Vagina (tissue), 2 donors: ENCODE measurements around the gene ANKRD63. TPM values are rescaled to one million over a fixed set of nuclear protein-coding genes. Genes with fewer than 3 reads are reported as not detected.

Experiments
- DNase-seq, 2 donors: peaks; one replicate each; pipeline ENCODE4 v3.0.0-alpha.2; 2017; ENCODE audit errors: extremely low spot score in 2 of 2
- H3K27ac ChIP-seq: fragments of 200-600 bp; sonication (generic); one replicate; pipeline ENCODE4 v1.5.1; 2019
- H3K27me3 ChIP-seq: fragments of 200-600 bp; sonication (generic); one replicate; pipeline ENCODE4 v1.5.1; 2019
- H3K36me3 ChIP-seq, 2 donors: fragments of 200-600 bp; sonication (generic); one replicate each; pipeline ENCODE4 v1.5.1; 2017 to 2019
- H3K4me1 ChIP-seq: fragments of 200-600 bp; sonication (generic); one replicate; pipeline ENCODE4 v1.5.1; 2019
- H3K4me3 ChIP-seq, 2 donors: fragments of 200-600 bp; sonication (generic); 1 replicate in 1 of 2; 2 replicates in 1 of 2; pipeline ENCODE4 v1.5.1; 2016 to 2019
- H3K9me3 ChIP-seq: fragments of 200-600 bp; sonication (generic); one replicate; pipeline ENCODE4 v1.5.1; 2019
- POLR2A ChIP-seq, 2 donors: fragments of 450-650 bp; IDR thresholded peaks; one replicate each; pipeline ENCODE4 v1.6.1; 2017; ENCODE audit warnings: antibody characterized with exemption in 2 of 2, mild to moderate bottlenecking in 2 of 2, moderate library complexity in 2 of 2
- POLR2AphosphoS5 ChIP-seq, 2 donors: sonication (generic); formaldehyde crosslinking; IDR thresholded peaks; one replicate each; pipeline ENCODE4 v1.9.0; 2017; ENCODE audit warnings: antibody characterized with exemption in 2 of 2, mild to moderate bottlenecking in 2 of 2, low read depth in 1 of 2; ENCODE audit not compliant: insufficient read depth in 1 of 2
- intact Hi-C: fragments of 100-400 bp; cut with DNase I; formaldehyde crosslinking; loops from one replicate; pipeline ENCODE4 v1.15.1; 2023
- total RNA-seq: library from RNA; depleted of rRNA; stranded (reverse); fragments of >200 nt; gene quantifications from one replicate; pipeline ENCODE4 v1.2.3, GENCODE V29; 2016
- TF ChIP-seq, protein P1 (sequence below), 3 experiments: fragments of 450-650 bp in 2 of 3; fragments of 200-600 bp in 1 of 3; sonication (generic) in 1 of 3; IDR thresholded peaks; one replicate each; pipeline ENCODE4 v1.5.1; 2017 to 2019; ENCODE audit warnings: antibody characterized with exemption in 3 of 3, mild to moderate bottlenecking in 2 of 3, moderate library complexity in 2 of 3

Gene ANKRD63
- total RNA-seq, 1 donor from 2014 or later: not detected

DNA sequence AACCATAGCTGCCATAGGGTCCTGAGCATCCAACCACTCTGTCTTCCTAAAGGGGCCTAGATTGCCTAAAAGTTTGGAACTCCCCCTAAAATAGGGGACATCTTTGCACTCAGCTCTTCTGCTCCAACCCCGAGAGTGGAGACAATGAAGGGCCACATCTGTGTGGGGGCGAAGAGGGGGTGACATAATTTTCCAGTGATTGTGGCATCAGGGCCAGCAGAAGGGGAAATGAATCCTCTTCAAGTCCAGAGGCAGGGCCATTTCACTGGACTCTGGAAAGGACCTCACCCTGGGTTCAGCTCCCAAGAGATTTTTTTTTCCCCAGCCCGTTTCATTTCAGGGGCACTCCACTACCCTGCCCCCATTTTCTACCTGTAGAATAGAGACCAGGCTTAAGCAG is 4.6 kb upstream of the ANKRD63 start:
- H3K27me3 ChIP-seq: peaks cover 3% of the 10 kb centered on the region
- peaks cover 27% of the 10 kb centered on the region for H3K4me1 ChIP-seq
- intact Hi-C loops: no loop called here
- H3K9me3 ChIP-seq: no peaks in the 10 kb centered on the region
- no peaks in the 10 kb centered on the region for H3K36me3 ChIP-seq
- no peak overlapping the region for H3K4me3 ChIP-seq
- DNase-seq: no peak
- H3K27ac ChIP-seq: no peak overlapping the region
- no peak for TF ChIP-seq POLR2A (IDR thresholded peaks at IDR 0.05)
- no peak for TF ChIP-seq POLR2AphosphoS5 (IDR thresholded peaks at IDR 0.05; ENCODE audit: insufficient read depth in 1 of 2, low read depth in 1 of 2)
- TF ChIP-seq, protein P1, sequence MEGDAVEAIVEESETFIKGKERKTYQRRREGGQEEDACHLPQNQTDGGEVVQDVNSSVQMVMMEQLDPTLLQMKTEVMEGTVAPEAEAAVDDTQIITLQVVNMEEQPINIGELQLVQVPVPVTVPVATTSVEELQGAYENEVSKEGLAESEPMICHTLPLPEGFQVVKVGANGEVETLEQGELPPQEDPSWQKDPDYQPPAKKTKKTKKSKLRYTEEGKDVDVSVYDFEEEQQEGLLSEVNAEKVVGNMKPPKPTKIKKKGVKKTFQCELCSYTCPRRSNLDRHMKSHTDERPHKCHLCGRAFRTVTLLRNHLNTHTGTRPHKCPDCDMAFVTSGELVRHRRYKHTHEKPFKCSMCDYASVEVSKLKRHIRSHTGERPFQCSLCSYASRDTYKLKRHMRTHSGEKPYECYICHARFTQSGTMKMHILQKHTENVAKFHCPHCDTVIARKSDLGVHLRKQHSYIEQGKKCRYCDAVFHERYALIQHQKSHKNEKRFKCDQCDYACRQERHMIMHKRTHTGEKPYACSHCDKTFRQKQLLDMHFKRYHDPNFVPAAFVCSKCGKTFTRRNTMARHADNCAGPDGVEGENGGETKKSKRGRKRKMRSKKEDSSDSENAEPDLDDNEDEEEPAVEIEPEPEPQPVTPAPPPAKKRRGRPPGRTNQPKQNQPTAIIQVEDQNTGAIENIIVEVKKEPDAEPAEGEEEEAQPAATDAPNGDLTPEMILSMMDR (IDR thresholded peaks at IDR 0.05): no peak

DNA sequence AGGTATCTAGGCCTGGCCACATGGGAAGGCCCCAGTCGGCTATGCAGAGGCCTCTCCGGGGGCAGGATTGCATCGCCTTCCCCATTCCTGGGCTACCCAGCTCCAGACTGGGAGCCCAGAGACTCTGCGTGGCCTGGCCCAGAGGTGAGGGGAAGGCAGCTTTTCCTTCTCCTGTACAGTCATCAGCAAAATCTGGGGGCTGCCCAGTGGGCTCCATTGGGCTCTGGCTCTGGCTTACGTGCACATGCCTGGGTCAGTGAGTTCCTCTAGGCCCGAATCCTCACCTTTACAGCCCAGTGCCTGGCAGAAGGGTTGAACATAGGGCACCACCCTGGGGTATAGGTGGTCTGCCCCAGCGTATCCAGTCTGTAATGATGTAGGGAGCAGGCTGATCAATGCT is 3.9 kb upstream of the ANKRD63 start:
- peaks cover 7% of the 10 kb centered on the region for H3K27me3 ChIP-seq
- intact Hi-C loops: no loop called here
- peaks cover 32% of the 10 kb centered on the region for H3K4me1 ChIP-seq
- no peak for TF ChIP-seq POLR2A (IDR thresholded peaks at IDR 0.05)
- TF ChIP-seq, protein P1 (IDR thresholded peaks at IDR 0.05): no peak
- TF ChIP-seq POLR2AphosphoS5 (IDR thresholded peaks at IDR 0.05; ENCODE audit: insufficient read depth in 1 of 2, low read depth in 1 of 2): no peak
- H3K9me3 ChIP-seq: no peaks in the 10 kb centered on the region
- no peak overlapping the region for H3K27ac ChIP-seq
- no peaks in the 10 kb centered on the region for H3K36me3 ChIP-seq
- no peak overlapping the region for H3K4me3 ChIP-seq
- no peak for DNase-seq

DNA sequence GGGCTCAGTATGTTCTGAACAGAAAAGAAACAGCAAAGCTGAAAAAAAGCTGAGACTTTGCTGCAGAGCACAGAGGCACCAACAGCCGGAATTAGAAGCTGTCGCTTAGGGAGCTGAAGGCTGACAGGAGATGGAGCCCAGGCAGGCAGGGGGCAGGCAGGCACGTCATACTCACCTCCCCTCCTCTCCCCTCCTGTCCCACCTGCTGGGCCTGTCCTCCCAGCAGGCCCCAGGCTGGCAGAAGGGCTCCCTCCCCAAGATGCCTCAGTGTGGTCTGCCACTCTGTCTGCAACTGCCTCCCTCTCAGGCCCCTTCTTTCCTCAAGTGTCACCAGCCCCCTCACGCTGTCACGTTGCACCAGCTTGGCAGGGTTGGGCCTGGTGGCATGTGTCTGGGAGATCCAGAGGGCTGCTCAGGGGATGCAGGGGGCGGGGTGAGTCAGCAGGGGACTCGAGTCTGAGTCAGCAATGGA is 3.2 kb upstream of the ANKRD63 start:
- TF ChIP-seq POLR2A (IDR thresholded peaks at IDR 0.05) (no peak), POLR2AphosphoS5 (IDR thresholded peaks at IDR 0.05; ENCODE audit: insufficient read depth in 1 of 2, low read depth in 1 of 2) (no peak)
- TF ChIP-seq, protein P1 (IDR thresholded peaks at IDR 0.05): no peak
- no peak for DNase-seq
- intact Hi-C loops: no loop called here
- peaks cover 31% of the 10 kb centered on the region for H3K4me1 ChIP-seq
- no peak overlapping the region for H3K4me3 ChIP-seq
- no peaks in the 10 kb centered on the region for H3K36me3 ChIP-seq
- H3K27me3 ChIP-seq: peaks cover 12% of the 10 kb centered on the region
- no peaks in the 10 kb centered on the region for H3K9me3 ChIP-seq
- H3K27ac ChIP-seq: no peak overlapping the region

DNA sequence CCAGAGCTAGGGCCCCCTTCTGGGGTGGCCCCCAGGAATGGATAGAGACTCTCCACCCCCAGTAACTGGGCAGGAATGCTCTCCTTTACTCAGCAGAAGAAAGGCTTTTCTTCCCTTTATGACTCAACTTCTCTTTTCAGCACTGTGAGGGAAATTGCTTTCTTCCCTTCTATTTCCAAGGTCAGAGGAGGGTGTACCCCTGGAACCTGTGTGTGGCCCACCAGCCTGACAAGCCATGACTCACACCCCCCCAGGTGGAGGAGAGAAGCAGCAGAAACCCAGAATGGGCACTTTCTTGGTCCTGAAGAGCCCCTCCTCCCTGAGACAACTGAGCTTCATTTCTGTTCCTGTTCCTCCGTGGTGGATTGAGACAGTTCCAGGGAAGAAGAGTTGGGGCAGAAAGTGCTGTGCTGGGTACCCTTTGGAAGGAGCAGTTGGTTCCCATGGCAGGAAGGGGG is 2.7 kb upstream of the ANKRD63 start:
- H3K4me3 ChIP-seq: no peak overlapping the region
- H3K27ac ChIP-seq: no peak overlapping the region
- H3K36me3 ChIP-seq: no peaks in the 10 kb centered on the region
- no peaks in the 10 kb centered on the region for H3K9me3 ChIP-seq
- DNase-seq: no peak
- H3K27me3 ChIP-seq: peaks cover 12% of the 10 kb centered on the region
- peaks cover 26% of the 10 kb centered on the region for H3K4me1 ChIP-seq
- TF ChIP-seq, protein P1 (IDR thresholded peaks at IDR 0.05): no peak
- TF ChIP-seq POLR2AphosphoS5 (IDR thresholded peaks at IDR 0.05; ENCODE audit: insufficient read depth in 1 of 2, low read depth in 1 of 2): no peak
- TF ChIP-seq POLR2A (IDR thresholded peaks at IDR 0.05): no peak
- intact Hi-C loops: no loop called here

DNA sequence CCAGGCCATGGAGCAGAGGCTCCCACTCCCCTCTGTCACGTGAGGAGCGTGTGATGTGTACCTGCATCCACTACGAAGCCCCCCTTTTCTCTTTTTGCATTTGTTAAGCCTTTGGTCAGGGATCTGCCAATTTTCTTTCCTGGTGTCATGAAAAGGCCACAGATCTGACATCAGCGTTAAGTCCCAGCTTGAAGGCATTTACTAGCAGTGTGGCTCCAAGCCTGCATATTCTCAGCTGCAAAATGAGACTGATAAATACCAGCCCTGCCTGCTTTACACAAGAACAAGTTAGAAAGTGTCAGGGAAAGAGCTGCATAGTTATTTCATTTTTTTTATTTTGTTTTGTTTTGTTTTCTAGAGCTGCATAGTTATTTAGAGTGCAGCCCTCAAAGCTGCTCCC is 2.3 kb upstream of the ANKRD63 start:
- Histone ChIP-seq H3K4me3 (no peak overlapping the region), H3K27me3 (peaks cover 14% of the 10 kb centered on the region), H3K27ac (no peak overlapping the region), H3K36me3 (no peaks in the 10 kb centered on the region), H3K4me1 (peaks cover 24% of the 10 kb centered on the region), H3K9me3 (no peaks in the 10 kb centered on the region)
- intact Hi-C loops: no loop called here
- DNase-seq: no peak
- TF ChIP-seq, protein P1 (IDR thresholded peaks at IDR 0.05): no peak
- TF ChIP-seq POLR2AphosphoS5 (IDR thresholded peaks at IDR 0.05; ENCODE audit: insufficient read depth in 1 of 2, low read depth in 1 of 2) (no peak), POLR2A (IDR thresholded peaks at IDR 0.05) (no peak)
